ENCODE measurements around the gene ISCA1.
"Not testable (repeated sequence)": the region's sequence is repeated elsewhere in the genome, so short reads cannot be mapped to it uniquely, and the experiment has no call there.

Gene ISCA1

GRCh38 chr9:86282077-86282978 lies at the start of gene ISCA1:
TSS of gene ISCA1 (minus strand) at chr9:86282538. CDS start at chr9:86282458, 80 bp downstream.
- peak; percentile 83 for DNase-seq (ENCODE audit: low read depth)

GRCh38 chr9:86330186-86330585 lies 47.8 kb upstream of the ISCA1 start:
- no peak for DNase-seq (ENCODE audit: low read depth)

DNA sequence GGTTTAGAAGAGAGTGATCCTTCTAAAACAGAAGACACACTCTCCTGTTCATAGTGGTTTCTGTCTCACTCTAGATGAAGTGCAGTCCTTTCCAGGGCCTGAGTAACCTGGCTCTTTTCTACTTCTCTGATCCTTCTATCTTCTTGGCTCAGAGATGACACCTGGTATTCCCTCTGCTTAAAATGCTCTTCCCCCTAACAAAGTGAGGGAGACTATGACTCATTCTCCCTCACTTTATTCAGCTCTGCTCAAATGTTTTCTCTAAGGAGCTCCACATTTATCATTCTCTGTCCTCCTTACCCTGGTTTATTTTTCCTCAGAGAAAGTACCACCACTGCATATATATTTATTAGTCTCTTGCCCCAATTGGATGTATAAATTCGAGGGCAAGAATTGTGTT lies 47.3 kb upstream of the ISCA1 start:
- DNase-seq (ENCODE audit: low read depth) = no peak

GRCh38 chr9:86328156-86328555 lies 45.8 kb upstream of the ISCA1 start:
- DNase-seq (ENCODE audit: low read depth) = no peak

DNA sequence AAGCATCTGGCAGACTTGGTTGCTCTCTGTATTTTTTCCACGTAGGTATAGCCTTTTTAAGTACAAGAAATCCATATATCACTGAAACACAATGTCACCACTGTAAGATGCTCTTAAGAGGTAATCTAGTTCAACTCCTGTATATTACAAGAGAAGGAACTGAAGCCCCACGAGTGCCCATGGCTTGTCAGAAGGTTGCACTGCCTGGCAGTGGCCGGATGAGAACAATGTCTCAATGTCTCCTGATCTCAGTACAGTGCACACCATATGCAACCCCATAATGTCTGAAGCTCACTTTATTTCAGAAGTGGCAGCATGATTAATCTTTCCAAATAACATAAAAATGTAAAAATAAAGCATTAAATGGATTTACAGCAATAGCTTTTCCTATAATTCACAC lies 44.2 kb upstream of the ISCA1 start:
- DNase-seq (ENCODE audit: low read depth) = no peak

DNA sequence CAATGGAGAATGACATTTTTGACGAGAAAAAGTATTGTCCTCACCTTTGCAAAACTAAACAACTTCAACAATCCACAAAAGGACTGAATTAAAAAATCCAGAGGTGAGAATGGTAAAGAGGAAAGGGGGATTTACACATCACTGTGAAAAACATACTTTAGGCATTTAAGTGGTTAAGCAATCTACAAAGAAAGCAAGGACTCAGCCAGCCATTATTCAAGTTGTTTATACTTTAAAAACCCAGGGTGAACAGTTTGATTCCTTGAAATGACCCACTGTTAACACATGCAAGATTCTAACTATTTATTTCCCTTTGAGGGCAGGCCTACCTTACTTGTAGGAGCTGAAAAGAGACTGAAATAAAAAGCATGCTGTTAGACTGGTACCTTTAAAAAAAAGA lies 42.6 kb upstream of the ISCA1 start:
- no peak for DNase-seq (ENCODE audit: low read depth)

DNA sequence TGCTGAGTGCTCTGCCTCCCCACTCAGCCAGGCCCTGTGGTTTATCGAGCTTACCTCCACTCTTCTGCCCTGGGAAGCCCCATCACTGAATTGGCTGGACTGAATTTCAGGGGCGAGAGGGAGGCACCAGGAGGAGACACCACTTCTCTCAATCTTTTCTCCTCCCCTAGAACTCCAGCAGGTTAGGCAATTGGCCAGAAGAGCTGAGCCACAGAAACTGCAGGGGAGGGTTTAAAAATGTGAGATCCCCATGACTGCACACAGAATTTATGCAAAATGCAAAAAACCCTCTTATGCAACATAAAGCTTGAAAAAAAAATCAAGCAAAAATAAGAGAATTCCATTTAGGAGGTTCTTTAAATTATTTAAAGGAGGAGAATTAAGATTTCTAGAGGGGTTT lies 42.0 kb upstream of the ISCA1 start:
- no peak for DNase-seq (ENCODE audit: low read depth)

DNA sequence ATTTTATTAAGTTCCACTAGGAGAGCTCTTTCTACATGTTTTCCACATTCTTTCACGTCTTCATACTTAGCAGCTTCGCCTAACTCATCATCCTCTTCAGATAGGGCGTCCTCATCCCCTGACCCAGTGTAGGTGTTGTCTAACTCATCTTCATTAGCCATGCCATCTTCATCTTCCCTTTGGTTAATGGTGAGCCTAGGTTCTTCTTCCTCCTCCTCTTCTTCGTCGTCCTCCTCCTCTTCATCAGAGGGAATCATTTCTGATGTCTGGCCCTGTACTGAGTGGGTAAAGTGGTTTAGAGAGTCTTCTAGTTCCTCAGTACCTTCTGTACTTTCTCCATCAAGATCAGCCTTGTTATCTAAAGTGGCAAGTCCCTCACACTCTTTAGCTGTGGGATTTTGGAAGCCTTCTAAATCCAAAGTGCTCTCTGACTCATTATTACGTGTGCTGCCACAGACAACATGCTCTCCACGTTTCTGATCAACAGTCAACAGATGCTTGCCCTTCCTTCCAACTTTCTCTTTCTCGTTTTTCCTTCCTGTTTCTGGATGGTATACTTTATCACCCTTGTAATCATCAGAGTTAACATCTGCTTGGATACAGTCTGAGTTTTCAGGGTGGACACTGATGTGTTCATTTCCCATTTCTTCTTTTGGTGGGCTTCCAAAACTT lies 40.8 kb upstream of the ISCA1 start:
- DNase-seq (ENCODE audit: low read depth) = peak; percentile 3

GRCh38 chr9:86321373-86321772 lies 39.0 kb upstream of the ISCA1 start:
- peak; percentile 87 for DNase-seq (ENCODE audit: low read depth)

GRCh38 chr9:86318187-86318586 lies 35.8 kb upstream of the ISCA1 start:
- no peak for DNase-seq (ENCODE audit: low read depth)

DNA sequence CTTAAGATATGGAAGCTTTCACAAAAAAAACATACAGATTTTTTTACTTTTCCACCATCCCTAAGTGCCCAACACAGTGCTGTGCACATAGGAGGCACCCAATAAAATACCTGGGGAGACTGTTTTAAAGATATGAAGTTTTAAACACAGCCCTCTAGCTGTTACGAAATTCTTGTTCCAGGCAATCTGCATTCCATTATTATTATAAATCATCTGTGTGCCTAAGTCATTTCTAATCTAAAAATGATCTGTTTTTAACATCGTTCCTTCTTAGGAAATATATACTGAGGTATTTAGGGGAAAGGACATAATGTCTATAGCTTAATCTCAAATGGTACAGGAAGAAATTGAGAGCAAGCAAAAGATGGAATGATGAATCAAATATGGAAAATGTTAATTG lies 32.7 kb upstream of the ISCA1 start:
- no peak for DNase-seq (ENCODE audit: low read depth)

GRCh38 chr9:86312959-86313358 lies 30.6 kb upstream of the ISCA1 start:
- not testable (repeated sequence) for DNase-seq (ENCODE audit: low read depth)

DNA sequence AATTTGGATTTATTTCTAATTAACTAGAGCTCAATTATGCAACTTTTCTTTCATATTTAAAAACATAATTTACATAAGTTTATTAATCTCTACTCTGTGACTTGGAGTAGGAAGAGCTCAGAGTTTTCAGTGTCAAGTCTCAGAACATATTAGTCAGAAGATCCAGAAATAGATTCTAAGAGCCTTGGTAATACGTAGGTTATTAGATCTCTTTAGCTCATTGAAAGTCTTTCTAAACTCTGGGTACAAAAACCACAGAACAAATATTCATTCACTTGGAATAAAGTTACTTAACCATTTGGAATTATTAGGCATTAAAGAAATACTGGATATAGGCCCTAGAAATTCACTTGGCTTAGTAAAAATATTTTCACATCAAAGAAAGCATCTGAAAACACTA lies 26.3 kb upstream of the ISCA1 start:
- DNase-seq (ENCODE audit: low read depth) = no peak

- no peak for DNase-seq (ENCODE audit: low read depth)
These were observed 21.9 kb upstream of the ISCA1 start for GRCh38 chr9:86304236-86304730.

DNA sequence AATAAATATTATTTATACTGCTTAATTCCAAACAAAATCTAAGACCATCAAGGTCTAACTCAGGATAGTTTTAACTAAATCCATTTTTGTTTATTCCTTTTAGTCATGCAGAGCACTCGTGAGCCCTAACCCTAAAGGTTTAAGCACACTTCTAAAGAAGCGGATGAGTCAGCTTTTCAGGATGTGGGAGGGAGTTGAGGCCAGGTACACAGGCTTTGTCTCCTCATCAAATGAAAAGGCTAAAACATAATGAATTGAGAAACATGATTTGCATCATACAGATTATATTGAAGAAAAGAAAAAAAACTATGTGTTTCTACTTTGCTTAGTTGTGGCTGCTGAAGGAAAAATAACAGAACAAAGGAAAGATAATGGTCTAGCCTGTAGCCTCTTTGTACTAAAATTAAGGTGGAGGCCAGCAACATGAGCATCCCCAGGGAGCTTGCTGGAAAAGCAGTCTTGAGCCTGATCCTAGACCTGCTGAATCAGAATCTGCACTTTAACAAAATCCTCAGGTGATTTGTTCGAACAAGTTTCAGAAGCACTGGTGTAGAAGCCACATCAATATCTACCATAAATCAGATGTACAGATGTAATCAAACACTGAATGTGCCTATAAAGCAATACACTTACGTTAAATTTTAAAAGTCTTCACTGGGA lies 21.1 kb upstream of the ISCA1 start:
- DNase-seq (ENCODE audit: low read depth) = no peak

- no peak for DNase-seq (ENCODE audit: low read depth)
These were observed 19.3 kb upstream of the ISCA1 start for GRCh38 chr9:86301686-86302085.

DNA sequence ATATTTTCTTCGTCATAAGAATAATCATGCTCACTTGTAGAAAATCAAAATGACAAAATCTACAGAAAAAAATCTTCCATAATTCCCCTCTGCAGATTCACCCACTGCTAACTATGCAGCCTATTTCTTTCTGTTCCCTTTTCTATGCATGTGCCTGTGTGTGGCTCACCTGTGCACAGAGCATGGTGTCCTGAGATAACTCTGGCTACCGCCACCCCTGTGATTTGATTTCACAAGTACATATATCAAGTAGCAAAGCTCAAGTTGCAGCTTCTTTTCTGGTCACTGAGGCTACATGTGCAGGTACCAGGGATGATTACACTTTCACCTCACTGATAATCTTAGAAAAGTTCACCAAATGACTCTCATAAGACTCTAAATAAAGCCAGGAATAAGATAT lies 18.4 kb upstream of the ISCA1 start:
- no peak for DNase-seq (ENCODE audit: low read depth)

GRCh38 chr9:86298873-86299272 lies 16.5 kb upstream of the ISCA1 start:
- DNase-seq (ENCODE audit: low read depth) = no peak

- DNase-seq (ENCODE audit: low read depth) = not testable (repeated sequence)
These were observed 8.0 kb upstream of the ISCA1 start for GRCh38 chr9:86290341-86290740.

DNA sequence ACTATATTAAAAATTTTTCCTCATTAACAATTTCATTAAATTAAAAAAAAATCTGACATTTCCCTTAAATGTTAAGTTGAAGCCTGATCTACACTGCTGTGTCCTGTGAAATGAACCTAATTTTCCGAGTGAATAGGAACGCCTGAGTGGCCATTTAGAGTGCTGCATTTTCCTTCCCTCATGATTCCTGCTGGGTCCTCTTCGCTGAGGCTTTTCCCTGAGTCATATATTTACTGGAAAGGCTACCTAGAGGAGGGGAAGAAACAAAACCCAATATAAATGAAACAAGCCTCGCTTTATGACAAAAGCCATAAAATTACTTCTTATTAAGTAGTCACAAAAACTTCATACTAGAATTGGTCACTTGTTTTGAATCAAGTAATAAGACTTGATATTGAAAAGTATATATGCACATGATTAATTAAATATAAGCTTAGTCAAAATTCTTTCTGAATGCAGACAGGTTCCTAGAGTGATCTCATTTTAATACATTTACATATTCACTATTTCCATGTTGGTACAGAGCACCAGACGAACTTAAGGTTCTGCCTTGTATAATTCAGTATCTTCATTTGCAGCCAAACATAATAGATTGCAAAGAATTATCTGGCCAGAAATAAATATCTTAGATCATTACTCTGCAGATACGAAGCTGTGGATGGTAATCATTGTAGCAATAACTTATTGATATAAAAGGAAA lies 6.3 kb upstream of the ISCA1 start:
- no peak for DNase-seq (ENCODE audit: low read depth)

DNA sequence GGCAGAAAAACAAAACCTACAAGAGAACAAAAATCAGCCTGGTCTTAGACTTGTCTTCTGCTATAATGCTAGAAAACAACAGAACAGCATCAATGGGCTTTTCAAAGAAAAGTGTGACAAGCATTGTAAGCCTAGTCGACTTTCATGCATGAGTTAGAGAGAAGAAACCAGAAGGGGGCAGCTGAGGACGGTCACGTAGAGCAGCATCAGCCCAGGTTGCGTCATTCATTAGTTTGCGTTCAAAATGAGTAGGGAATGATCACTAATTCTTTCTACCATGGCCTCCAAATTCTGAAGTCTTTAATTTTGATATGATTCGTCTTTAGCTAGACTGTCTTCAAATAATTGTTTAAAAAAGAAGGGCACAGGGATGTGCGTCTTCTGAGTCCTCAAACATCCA lies 4.7 kb upstream of the ISCA1 start:
- DNase-seq (ENCODE audit: low read depth) = peak; percentile 60

- DNase-seq (ENCODE audit: low read depth) = no peak
These were observed 3.9 kb upstream of the ISCA1 start for GRCh38 chr9:86286278-86286677.

Measured in fibroblast of the conjunctiva (primary cell).